ENCODE measurements around the gene SDK2. TPM values are rescaled to one million over a fixed set of nuclear protein-coding genes. Genes with fewer than 3 reads are reported as not detected.

Gene SDK2
- total and polyA plus RNA-seq, 2 experiments from 2014 or later = 0.74 to 5.1 TPM

DNA sequence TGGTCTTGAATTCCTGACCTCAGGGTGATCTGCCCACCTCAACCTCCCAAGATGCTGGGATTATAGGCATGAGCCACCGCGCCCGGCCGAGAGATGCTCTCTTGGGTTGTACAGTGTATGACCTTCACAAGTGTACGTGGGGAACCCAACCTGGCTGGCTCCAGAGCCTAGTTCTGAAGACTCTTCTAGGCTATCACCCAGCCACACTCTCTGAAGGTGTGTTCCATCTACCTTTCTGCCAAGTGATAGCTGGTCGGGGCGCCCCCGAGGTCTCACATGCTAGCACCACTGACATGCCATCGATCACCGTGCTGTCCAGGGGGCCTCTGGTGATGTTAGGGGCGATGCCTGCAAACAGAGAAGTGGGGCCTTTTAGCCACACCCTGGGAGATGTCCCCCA, 210.7 kb downstream of the SDK2 start:
- Histone ChIP-seq H4K20me1 (replicated peaks; ENCODE audit: insufficient read depth) (no peaks in the 10 kb centered on the region), H3K4me1 (ENCODE audit: insufficient read depth) (no peaks in the 10 kb centered on the region; the same call in 1 of the 2 replicates), H3K4me2 (no peak overlapping the region), H3K4me3 (no peak overlapping the region), H3K79me2 (replicated peaks; ENCODE audit: insufficient read depth) (no peaks in the 10 kb centered on the region), H3K9me2 (ENCODE audit: insufficient read depth) (no peaks in the 10 kb centered on the region), H2AFZ (no peak overlapping the region), H3K36me3 (ENCODE audit: insufficient read depth) (no peaks in the 10 kb centered on the region), H3K27me3 (ENCODE audit: insufficient read depth) (no peaks in the 10 kb centered on the region), H3F3A (replicated peaks; ENCODE audit: low read depth) (no peaks in the 10 kb centered on the region), H3K27ac (ENCODE audit: low read depth) (no peak overlapping the region)
- ATAC-seq (no peak), DNase-seq (ENCODE audit: low spot score) (no peak)
- no peaks in the 10 kb centered on the region for H3K9me3 Mint-ChIP-seq
- peaks cover 12% of the 10 kb centered on the region for H3K27me3 Mint-ChIP-seq (ENCODE audit: insufficient read depth, low read depth, poor library complexity)
- H3K4me1 Mint-ChIP-seq = peaks cover 12% of the 10 kb centered on the region
- no peak overlapping the region for H3K27ac Mint-ChIP-seq
- H3K4me3 Mint-ChIP-seq = no peak overlapping the region
- no peaks in the 10 kb centered on the region for H3K36me3 Mint-ChIP-seq (ENCODE audit: low read depth)
- TF ChIP-seq STAT1 (IDR thresholded peaks at IDR 0.05; ENCODE audit: unreplicated experiment) = no peak
- TF ChIP-seq, protein P1, sequence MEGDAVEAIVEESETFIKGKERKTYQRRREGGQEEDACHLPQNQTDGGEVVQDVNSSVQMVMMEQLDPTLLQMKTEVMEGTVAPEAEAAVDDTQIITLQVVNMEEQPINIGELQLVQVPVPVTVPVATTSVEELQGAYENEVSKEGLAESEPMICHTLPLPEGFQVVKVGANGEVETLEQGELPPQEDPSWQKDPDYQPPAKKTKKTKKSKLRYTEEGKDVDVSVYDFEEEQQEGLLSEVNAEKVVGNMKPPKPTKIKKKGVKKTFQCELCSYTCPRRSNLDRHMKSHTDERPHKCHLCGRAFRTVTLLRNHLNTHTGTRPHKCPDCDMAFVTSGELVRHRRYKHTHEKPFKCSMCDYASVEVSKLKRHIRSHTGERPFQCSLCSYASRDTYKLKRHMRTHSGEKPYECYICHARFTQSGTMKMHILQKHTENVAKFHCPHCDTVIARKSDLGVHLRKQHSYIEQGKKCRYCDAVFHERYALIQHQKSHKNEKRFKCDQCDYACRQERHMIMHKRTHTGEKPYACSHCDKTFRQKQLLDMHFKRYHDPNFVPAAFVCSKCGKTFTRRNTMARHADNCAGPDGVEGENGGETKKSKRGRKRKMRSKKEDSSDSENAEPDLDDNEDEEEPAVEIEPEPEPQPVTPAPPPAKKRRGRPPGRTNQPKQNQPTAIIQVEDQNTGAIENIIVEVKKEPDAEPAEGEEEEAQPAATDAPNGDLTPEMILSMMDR (conservative IDR thresholded peaks at IDR 0.05; ENCODE audit: low read depth in 2 of 2) = no peak
- TF ChIP-seq JUNB (IDR thresholded peaks at IDR 0.05; ENCODE audit: unreplicated experiment) = no peak
- TF ChIP-seq, protein P2, sequence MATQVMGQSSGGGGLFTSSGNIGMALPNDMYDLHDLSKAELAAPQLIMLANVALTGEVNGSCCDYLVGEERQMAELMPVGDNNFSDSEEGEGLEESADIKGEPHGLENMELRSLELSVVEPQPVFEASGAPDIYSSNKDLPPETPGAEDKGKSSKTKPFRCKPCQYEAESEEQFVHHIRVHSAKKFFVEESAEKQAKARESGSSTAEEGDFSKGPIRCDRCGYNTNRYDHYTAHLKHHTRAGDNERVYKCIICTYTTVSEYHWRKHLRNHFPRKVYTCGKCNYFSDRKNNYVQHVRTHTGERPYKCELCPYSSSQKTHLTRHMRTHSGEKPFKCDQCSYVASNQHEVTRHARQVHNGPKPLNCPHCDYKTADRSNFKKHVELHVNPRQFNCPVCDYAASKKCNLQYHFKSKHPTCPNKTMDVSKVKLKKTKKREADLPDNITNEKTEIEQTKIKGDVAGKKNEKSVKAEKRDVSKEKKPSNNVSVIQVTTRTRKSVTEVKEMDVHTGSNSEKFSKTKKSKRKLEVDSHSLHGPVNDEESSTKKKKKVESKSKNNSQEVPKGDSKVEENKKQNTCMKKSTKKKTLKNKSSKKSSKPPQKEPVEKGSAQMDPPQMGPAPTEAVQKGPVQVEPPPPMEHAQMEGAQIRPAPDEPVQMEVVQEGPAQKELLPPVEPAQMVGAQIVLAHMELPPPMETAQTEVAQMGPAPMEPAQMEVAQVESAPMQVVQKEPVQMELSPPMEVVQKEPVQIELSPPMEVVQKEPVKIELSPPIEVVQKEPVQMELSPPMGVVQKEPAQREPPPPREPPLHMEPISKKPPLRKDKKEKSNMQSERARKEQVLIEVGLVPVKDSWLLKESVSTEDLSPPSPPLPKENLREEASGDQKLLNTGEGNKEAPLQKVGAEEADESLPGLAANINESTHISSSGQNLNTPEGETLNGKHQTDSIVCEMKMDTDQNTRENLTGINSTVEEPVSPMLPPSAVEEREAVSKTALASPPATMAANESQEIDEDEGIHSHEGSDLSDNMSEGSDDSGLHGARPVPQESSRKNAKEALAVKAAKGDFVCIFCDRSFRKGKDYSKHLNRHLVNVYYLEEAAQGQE (IDR thresholded peaks at IDR 0.05; ENCODE audit: unreplicated experiment) = no peak
- TF ChIP-seq CREB1 (CRISPR knock-in tag; IDR thresholded peaks at IDR 0.05; ENCODE audit: low read depth) = no peak
- TF ChIP-seq, protein P3, sequence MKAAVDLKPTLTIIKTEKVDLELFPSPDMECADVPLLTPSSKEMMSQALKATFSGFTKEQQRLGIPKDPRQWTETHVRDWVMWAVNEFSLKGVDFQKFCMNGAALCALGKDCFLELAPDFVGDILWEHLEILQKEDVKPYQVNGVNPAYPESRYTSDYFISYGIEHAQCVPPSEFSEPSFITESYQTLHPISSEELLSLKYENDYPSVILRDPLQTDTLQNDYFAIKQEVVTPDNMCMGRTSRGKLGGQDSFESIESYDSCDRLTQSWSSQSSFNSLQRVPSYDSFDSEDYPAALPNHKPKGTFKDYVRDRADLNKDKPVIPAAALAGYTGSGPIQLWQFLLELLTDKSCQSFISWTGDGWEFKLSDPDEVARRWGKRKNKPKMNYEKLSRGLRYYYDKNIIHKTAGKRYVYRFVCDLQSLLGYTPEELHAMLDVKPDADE (IDR thresholded peaks at IDR 0.05) = no peak
- no peak for TF ChIP-seq ZNF114 (CRISPR knock-in tag; IDR thresholded peaks at IDR 0.05)
- TF ChIP-seq POLR2AphosphoS5 (IDR thresholded peaks at IDR 0.05; ENCODE audit: low read depth) = no peak
- TF ChIP-seq, protein P4, sequence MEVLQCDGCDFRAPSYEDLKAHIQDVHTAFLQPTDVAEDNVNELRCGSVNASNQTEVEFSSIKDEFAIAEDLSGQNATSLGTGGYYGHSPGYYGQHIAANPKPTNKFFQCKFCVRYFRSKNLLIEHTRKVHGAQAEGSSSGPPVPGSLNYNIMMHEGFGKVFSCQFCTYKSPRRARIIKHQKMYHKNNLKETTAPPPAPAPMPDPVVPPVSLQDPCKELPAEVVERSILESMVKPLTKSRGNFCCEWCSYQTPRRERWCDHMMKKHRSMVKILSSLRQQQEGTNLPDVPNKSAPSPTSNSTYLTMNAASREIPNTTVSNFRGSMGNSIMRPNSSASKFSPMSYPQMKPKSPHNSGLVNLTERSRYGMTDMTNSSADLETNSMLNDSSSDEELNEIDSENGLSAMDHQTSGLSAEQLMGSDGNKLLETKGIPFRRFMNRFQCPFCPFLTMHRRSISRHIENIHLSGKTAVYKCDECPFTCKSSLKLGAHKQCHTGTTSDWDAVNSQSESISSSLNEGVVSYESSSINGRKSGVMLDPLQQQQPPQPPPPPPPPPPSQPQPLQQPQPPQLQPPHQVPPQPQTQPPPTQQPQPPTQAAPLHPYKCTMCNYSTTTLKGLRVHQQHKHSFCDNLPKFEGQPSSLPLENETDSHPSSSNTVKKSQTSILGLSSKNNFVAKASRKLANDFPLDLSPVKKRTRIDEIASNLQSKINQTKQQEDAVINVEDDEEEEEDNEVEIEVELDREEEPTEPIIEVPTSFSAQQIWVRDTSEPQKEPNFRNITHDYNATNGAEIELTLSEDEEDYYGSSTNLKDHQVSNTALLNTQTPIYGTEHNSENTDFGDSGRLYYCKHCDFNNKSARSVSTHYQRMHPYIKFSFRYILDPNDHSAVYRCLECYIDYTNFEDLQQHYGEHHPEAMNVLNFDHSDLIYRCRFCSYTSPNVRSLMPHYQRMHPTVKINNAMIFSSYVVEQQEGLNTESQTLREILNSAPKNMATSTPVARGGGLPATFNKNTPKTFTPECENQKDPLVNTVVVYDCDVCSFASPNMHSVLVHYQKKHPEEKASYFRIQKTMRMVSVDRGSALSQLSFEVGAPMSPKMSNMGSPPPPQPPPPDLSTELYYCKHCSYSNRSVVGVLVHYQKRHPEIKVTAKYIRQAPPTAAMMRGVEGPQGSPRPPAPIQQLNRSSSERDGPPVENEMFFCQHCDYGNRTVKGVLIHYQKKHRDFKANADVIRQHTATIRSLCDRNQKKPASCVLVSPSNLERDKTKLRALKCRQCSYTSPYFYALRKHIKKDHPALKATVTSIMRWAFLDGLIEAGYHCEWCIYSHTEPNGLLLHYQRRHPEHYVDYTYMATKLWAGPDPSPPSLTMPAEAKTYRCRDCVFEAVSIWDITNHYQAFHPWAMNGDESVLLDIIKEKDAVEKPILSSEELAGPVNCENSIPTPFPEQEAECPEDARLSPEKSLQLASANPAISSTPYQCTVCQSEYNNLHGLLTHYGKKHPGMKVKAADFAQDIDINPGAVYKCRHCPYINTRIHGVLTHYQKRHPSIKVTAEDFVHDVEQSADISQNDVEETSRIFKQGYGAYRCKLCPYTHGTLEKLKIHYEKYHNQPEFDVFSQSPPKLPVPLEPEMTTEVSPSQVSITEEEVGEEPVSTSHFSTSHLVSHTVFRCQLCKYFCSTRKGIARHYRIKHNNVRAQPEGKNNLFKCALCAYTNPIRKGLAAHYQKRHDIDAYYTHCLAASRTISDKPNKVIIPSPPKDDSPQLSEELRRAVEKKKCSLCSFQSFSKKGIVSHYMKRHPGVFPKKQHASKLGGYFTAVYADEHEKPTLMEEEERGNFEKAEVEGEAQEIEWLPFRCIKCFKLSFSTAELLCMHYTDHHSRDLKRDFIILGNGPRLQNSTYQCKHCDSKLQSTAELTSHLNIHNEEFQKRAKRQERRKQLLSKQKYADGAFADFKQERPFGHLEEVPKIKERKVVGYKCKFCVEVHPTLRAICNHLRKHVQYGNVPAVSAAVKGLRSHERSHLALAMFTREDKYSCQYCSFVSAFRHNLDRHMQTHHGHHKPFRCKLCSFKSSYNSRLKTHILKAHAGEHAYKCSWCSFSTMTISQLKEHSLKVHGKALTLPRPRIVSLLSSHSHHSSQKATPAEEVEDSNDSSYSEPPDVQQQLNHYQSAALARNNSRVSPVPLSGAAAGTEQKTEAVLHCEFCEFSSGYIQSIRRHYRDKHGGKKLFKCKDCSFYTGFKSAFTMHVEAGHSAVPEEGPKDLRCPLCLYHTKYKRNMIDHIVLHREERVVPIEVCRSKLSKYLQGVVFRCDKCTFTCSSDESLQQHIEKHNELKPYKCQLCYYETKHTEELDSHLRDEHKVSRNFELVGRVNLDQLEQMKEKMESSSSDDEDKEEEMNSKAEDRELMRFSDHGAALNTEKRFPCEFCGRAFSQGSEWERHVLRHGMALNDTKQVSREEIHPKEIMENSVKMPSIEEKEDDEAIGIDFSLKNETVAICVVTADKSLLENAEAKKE (CRISPR knock-in tag; IDR thresholded peaks at IDR 0.05) = no peak
